HG03354 (cell line): ENCODE measurements around the gene TNFSF8.
A peak's percentile ranks its signal among the peaks of the same experiment; 100 is the strongest.

ENCODE experiments used
- ATAC-seq: cut with Tn5 transposase; IDR thresholded peaks from one replicate; pipeline ENCODE4 v1.9.1; 2021; ENCODE audit warnings: mild to moderate bottlenecking; ENCODE audit not compliant: unreplicated experiment, poor library complexity, severe bottlenecking

TNFSF8 gene

DNA sequence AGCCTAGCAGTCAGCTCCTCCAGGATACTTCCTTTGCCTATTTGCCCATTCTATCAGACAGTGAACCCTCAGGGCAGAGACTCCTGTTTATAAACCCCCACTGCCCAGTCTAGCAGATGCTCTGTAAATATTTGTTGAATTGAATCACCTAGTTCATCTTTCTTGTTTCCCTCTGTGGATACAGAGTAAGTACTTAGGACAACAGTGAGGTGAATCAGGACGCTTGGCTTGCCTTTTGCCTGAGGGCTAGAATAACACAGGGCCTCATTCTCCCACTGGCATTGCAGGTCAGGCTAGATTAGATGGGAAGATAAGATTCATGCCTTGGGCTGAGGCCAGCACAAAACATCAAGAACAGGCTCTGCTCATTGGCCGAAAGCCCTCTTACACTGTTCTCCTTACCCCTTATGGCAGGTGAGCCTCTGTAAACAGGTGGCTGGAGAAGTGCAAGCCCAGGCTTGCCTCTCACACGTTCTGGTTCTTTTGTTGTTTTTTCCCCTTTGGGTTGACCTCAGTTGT lies 22.2 kb downstream of the TNFSF8 start:
- ATAC-seq: no peak

DNA sequence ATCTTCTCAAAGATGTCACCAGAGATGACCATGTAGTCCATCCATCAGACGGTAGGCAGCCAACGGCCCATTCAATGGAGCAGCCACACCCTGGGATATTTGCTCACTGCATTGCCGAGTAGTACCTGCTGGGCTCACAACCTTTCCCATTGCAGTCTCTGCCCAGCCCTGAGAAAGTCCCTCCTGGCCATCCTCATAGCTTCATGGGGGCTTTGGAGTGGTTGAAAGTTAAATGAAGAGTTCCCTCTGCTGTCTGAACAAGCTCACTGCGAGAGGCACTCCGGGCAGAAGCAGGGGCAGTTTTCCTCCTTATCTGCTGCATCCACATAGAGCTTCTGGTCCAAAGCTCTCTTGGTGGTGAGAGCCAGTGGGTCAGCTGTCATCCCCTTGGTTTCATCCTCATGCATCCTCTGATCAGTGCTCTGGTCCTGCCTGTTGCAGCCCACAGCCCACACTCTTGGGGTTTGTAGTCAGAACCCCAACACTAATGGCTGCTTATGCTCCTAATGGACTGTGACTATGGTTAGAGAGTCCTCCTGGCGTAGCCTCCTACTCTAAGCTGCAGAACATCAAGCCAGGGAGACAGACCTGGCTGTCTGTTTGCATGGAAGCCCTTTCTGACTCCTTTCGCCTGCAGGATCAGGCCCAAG lies 23.3 kb downstream of the TNFSF8 start:
- no peak for ATAC-seq

DNA sequence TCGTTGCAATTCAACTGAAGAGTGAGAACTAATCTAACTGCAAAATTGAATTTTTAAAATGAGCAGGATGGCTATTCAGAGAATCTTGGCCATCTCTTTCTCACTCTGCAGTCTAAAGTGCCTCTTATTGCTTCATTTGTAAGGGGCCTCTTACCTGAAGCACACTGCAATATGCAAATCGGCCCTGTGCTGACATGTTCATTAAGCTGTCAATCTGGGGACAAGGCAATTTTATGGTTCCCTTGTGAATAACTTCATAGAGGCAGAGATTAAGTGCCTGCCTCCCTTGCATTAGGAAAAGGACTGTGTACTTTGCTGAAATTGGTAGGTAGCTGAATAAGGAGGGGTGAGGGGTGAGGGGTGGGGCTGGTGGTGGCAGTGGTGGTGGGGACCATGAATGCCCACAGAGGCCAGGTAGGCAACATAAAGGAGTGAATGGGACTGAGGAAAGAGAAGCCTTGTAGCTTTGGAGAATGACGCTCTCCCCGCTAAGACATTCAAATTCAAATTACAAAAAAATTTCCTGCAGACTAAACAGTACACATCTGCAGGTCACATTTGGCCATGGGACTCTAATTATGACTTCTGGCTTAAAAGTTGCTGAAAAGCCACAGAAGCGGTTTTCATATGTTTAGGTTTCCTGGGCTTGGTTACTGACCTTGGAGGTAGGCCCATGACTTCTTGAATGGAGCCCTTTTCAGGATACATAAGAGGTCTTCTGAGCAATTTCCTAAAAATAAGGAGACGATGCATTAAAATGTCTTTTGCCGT lies 25.0 kb downstream of the TNFSF8 start:
- no peak for ATAC-seq

- ATAC-seq: peak; percentile 45
These were observed 27.4 kb downstream of the TNFSF8 start for GRCh38 chr9:114902786-114903524.

- ATAC-seq: no peak
These were observed 29.2 kb downstream of the TNFSF8 start for GRCh38 chr9:114900942-114901802.

- ATAC-seq: no peak
These were observed 30.4 kb downstream of the TNFSF8 start for GRCh38 chr9:114899995-114900394.

- ATAC-seq: no peak
These were observed 30.9 kb downstream of the TNFSF8 start for GRCh38 chr9:114899461-114899860.

DNA sequence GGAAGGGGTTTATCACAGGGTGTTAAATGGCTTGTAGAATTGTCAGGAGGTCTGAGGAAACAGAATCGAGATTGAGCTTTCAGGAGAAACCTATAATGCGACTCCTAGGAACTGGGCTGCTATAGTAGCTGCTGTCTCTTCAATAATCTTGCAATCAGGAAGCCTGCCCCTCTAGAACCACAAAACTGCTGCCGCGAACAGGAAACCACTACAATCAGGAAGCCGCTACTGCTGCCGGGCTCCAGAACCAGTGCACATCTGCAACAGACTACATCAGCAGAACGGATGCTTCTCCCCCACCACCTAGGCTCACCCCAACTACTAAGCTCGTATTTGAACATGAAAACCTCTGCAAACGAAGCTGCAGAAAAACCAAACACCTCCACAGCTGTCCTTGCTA lies 31.6 kb downstream of the TNFSF8 start:
- ATAC-seq: peak; percentile 77

DNA sequence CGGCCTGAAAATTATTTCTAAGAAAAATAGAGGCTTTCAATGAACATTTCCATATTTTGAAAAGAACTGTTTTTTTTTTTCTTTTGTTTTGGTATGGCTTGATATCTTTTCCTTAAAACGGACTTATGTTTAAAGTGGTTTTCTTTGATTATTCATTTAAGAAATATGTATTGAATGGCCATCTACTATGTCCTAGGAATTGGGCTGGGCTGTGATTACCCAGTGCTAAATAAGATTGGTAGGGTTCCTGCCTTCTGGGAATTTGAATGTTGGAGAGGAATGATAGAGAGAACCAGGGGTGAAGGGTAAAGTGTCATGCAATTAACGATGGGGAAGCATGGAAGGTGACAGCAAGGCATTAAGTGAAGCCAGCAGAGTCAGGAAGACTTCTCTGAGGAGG lies 33.2 kb downstream of the TNFSF8 start:
- ATAC-seq: no peak

DNA sequence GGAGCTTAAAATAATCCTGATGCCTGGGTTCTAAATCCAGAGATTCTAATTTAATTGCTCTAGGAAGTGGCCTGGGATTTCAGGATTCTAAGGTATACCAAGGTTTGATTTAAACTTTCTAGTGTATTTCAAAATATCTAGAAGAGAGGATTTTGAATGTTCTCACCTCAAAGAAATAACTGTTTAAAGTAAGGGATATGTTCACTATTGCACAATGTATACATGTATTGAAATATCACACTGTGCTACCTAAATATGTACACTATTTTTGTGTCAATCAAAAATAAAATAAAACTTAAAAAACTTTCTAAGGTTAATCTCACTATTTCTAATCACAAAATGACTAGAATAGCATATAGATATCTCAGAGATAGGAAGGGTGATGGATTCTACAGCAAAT lies 34.0 kb downstream of the TNFSF8 start:
- no peak for ATAC-seq

DNA sequence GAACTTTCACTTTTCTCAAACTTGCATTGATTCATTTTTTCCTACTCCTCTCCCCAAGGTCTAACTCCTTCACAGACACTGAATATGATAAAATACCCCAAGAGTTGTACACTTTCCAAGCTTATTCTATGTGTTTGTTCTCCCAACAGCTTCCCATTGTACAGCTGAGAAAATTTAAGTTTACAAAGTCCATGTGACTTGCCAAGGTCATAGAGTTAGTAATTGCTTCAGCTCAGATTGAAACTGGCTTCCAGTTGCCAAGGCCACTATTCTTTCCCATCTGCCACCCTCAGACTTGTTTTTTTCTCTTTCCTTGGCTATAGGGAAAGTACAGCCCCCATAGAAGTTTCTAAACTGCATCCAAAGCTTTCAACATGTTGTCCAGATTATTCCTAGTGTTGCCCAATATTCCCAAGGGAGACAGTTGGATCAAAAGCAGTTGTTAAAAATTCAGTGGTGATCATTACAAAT lies 34.8 kb downstream of the TNFSF8 start:
- no peak for ATAC-seq

DNA sequence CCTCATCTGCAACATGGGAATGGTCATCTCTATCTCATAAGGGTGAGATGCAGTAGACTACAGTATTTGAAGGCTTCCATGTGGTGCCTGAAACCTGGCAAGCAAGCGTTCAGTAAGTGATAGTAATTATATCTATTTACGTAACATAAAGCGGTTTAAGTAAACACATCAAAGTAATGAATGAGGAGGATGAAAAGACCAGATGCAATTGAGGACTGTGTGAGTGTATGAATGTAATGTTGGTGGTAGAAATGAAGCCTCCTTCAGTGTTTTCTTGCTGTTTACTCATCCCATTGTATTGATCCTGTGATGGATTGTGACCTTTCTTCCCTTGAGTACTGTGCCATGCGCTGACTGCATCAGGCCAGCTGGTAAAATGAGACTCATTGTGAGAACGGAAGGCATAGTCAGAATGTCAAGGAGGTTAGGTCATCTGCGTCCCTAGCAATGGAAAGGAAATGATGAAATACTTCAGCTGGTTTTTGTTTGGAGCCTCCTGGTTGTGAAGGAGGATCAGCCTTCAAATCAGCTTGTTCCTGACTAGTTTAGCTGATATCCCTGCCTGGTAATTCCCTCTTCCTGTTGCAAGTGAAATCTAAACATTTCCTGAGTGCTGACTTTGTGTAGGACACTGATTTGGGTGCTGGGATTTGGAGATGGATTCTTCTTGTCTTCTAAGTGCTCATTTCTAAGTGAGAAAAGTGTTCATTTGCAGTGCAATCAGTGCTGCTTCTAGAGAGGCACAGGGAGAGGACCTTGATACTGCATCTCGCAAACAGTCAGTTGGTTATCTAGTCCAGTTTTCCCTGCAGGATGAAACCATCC lies 35.6 kb downstream of the TNFSF8 start:
- ATAC-seq: no peak

DNA sequence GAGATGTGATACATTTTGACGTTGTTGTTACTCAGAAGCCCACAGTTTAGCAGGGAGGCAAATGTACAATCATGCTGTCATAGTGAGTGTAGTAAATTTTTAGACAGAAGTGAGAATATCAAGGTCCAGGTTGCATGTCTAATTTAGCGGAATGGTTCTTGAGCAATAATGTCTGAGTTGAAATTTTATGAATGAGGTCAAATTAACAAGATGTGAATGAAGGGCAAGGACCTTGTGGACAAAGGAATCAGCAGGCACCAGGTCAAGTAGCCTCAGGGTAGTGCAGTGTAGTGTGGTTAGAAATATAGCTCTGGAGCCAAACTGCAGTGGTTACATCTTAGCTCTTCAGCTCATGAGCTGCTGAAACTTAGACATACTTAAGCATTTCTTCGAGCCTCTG lies 36.2 kb downstream of the TNFSF8 start:
- ATAC-seq: no peak

DNA sequence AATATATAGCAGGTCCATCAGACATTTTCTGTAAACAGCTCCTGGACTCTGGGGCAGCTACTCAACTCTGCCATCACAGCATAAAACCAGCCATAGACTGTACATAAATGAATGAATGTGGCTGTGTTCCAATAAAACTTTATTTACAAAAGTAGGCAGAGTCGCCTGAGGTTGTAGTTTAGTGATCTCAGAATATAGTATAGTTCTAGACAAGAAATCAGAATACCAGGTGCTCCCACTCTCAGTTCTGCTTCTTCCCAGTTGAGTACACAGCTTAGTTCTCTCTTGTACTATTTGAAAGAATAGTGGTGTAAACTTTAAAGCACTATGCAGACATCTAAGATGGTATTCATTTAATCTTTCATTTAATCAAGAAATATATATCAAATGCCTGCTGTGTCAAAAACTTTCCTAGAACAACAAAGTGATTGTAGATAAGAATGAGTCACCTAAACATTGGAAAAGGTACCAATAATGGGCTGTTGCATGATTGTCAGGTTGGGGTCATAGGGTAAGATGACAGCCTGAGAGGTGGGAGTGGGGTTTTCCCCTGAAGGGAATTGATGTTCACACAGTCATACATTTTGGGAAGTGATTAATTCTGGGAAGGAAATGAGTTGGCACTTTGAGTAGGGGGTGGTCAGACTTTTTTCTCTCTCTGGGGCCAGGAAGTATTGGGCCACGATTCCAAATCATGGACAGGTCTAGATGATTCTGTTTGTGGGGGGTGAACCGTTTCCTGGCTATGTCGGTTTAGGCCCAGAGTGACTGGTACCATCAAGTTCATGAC lies 37.0 kb downstream of the TNFSF8 start:
- peak; percentile 64 for ATAC-seq

GRCh38 chr9:114889802-114890224 lies 40.6 kb downstream of the TNFSF8 start:
- ATAC-seq: no peak

DNA sequence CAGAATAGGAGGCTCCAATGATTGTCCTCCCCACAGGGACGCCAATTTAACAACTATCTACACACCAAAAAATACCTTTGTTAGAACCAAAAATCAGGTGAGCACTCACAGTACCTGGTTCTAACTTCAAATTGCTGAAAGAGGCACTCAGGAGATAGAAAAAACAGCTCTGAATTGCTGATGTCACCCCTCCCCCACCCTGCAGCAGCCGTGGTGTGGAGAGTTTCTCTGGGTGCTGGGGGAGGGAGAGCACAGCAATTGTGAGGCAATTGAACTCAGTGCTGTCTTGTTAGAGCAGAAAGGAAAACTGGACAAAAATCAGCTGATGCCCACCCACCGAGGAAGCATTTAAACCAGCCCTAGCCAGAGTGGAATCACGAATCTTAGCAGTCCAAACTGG lies 41.8 kb downstream of the TNFSF8 start:
- no peak for ATAC-seq

DNA sequence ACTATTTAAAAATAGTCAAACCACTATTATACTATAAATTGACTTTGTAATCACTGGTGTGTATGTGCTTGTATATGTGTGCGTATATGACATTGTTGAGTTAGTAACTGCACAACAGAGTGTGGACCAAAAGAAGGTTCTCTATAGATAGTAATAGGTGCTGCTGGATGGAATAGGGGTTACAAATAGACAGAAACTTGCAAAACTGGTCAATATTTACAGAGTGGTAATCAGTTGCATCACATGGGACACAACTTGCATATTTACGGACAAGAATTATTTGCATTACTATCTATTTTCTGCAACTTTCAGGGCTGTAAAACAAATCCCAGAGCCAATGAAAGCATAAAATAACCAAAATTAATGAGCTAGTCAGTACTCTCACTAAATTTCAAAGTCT lies 42.4 kb downstream of the TNFSF8 start:
- no peak for ATAC-seq
